ENCODE measurements around the gene FAM53B.

FAM53B gene

GRCh38 chr10:124736491-124737136 is 7.6 kb downstream of the FAM53B start:
- no peak overlapping the region for H3K27ac ChIP-seq (ENCODE audit: insufficient read depth, low read depth, low read length, poor library complexity, severe bottlenecking)
- WGBS, 2 experiments, result 84% methylated on average over 11 of the region's 11 CpGs

GRCh38 chr10:124735491-124736286 is 8.5 kb downstream of the FAM53B start:
- 95% methylated on average over 15 of the region's 15 CpGs for WGBS, 2 experiments
- Histone ChIP-seq H3K27ac (ENCODE audit: insufficient read depth, low read depth, low read length, poor library complexity, severe bottlenecking) (no peak overlapping the region), H3K4me3 (ENCODE audit: insufficient read depth, low read depth, low read length) (no peak overlapping the region), H3K36me3 (ENCODE audit: control insufficient read depth, insufficient read depth, low read length) (no peaks in the 10 kb centered on the region), H3K4me1 (ENCODE audit: control insufficient read depth, insufficient read depth, low read length) (peaks cover 23% of the 10 kb centered on the region), H3K9me3 (ENCODE audit: control insufficient read depth, low read length) (no peaks in the 10 kb centered on the region), H3K27me3 (ENCODE audit: control insufficient read depth, insufficient read depth, low read length, poor library complexity, severe bottlenecking) (no peaks in the 10 kb centered on the region)

More at GRCh38 chr10:124736491-124737136, 7.6 kb downstream of the FAM53B start:
- Histone ChIP-seq H3K36me3 (ENCODE audit: control insufficient read depth, insufficient read depth, low read length) (no peaks in the 10 kb centered on the region), H3K4me1 (ENCODE audit: control insufficient read depth, insufficient read depth, low read length) (peaks cover 31% of the 10 kb centered on the region), H3K4me3 (ENCODE audit: insufficient read depth, low read depth, low read length) (no peak overlapping the region), H3K27me3 (ENCODE audit: control insufficient read depth, insufficient read depth, low read length, poor library complexity, severe bottlenecking) (peaks cover under 1% of the 10 kb centered on the region), H3K9me3 (ENCODE audit: control insufficient read depth, low read length) (no peaks in the 10 kb centered on the region)

GRCh38 chr10:124734311-124735166 is 9.6 kb downstream of the FAM53B start:
- H3K36me3 ChIP-seq (ENCODE audit: control insufficient read depth, insufficient read depth, low read length), result no peaks in the 10 kb centered on the region
- H3K9me3 ChIP-seq (ENCODE audit: control insufficient read depth, low read length), result no peaks in the 10 kb centered on the region
- no peaks in the 10 kb centered on the region for H3K27me3 ChIP-seq (ENCODE audit: control insufficient read depth, insufficient read depth, low read length, poor library complexity, severe bottlenecking)
- peaks cover 12% of the 10 kb centered on the region for H3K4me1 ChIP-seq (ENCODE audit: control insufficient read depth, insufficient read depth, low read length)
- H3K27ac ChIP-seq (ENCODE audit: insufficient read depth, low read depth, low read length, poor library complexity, severe bottlenecking), result no peak overlapping the region
- 94 to 96% methylated on average over 16 of the region's 16 CpGs for WGBS, 2 experiments
- no peak overlapping the region for H3K4me3 ChIP-seq (ENCODE audit: insufficient read depth, low read depth, low read length)

DNA sequence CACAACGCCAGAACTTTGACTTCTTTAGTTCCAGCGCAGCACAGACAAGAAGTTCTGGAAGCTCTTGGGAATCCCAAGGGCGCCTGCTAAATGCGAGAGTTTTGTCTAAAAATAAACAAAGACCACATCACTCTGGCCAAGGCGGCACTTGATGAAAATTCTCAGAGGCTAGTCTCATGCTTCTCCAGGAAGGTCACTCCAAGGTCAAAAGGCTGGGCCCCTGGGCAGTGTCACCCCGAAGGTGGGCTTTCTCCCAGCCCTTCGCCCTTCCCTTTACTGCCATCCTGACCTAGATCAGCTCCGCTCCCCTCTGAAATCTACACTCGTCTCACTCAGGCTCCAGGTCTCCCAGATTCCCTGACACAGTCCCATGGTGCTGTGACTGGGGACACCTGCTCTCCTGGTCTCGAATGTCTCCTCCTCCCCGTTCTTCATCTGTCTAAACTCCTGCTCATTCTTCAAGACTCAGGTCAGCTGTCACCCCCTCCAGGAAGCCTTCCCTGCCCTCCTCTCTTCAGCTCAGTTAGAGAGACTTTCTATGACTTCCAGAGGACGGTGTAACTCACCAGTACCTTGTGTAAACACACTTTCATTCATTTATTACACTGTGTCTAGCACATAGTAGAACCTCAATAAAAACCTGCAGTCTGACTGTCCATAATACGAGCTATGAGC is 10.5 kb downstream of the FAM53B start:
- H3K4me3 ChIP-seq (ENCODE audit: insufficient read depth, low read depth, low read length), result no peak overlapping the region

GRCh38 chr10:124732931-124733570 is 11.1 kb downstream of the FAM53B start:
- Histone ChIP-seq H3K27ac (ENCODE audit: insufficient read depth, low read depth, low read length, poor library complexity, severe bottlenecking) (no peak overlapping the region), H3K36me3 (ENCODE audit: control insufficient read depth, insufficient read depth, low read length) (no peaks in the 10 kb centered on the region), H3K4me3 (ENCODE audit: insufficient read depth, low read depth, low read length) (no peak overlapping the region), H3K27me3 (ENCODE audit: control insufficient read depth, insufficient read depth, low read length, poor library complexity, severe bottlenecking) (no peaks in the 10 kb centered on the region), H3K9me3 (ENCODE audit: control insufficient read depth, low read length) (no peaks in the 10 kb centered on the region), H3K4me1 (ENCODE audit: control insufficient read depth, insufficient read depth, low read length) (peaks cover 3% of the 10 kb centered on the region)
- 92% methylated on average over 14 of the region's 14 CpGs for WGBS, 2 experiments

More for the DNA sequence above, 10.5 kb downstream of the FAM53B start:
- Histone ChIP-seq H3K36me3 (ENCODE audit: control insufficient read depth, insufficient read depth, low read length) (no peaks in the 10 kb centered on the region), H3K4me1 (ENCODE audit: control insufficient read depth, insufficient read depth, low read length) (peaks cover 4% of the 10 kb centered on the region), H3K27ac (ENCODE audit: insufficient read depth, low read depth, low read length, poor library complexity, severe bottlenecking) (no peak overlapping the region), H3K9me3 (ENCODE audit: control insufficient read depth, low read length) (no peaks in the 10 kb centered on the region), H3K27me3 (ENCODE audit: control insufficient read depth, insufficient read depth, low read length, poor library complexity, severe bottlenecking) (no peaks in the 10 kb centered on the region)
- WGBS, 2 experiments, result 92 to 93% methylated on average over 13 of the region's 13 CpGs

GRCh38 chr10:124731551-124731950 is 12.6 kb downstream of the FAM53B start:
- Histone ChIP-seq H3K27ac (ENCODE audit: insufficient read depth, low read depth, low read length, poor library complexity, severe bottlenecking) (no peak overlapping the region), H3K9me3 (ENCODE audit: control insufficient read depth, low read length) (no peaks in the 10 kb centered on the region), H3K4me3 (ENCODE audit: insufficient read depth, low read depth, low read length) (no peak overlapping the region), H3K36me3 (ENCODE audit: control insufficient read depth, insufficient read depth, low read length) (no peaks in the 10 kb centered on the region), H3K4me1 (ENCODE audit: control insufficient read depth, insufficient read depth, low read length) (no peaks in the 10 kb centered on the region), H3K27me3 (ENCODE audit: control insufficient read depth, insufficient read depth, low read length, poor library complexity, severe bottlenecking) (no peaks in the 10 kb centered on the region)
- WGBS, 2 experiments, result 91 to 94% methylated on average over 9 of the region's 9 CpGs

GRCh38 chr10:124730790-124731189 is 13.4 kb downstream of the FAM53B start:
- Histone ChIP-seq H3K4me1 (ENCODE audit: control insufficient read depth, insufficient read depth, low read length) (no peaks in the 10 kb centered on the region), H3K9me3 (ENCODE audit: control insufficient read depth, low read length) (no peaks in the 10 kb centered on the region), H3K27me3 (ENCODE audit: control insufficient read depth, insufficient read depth, low read length, poor library complexity, severe bottlenecking) (no peaks in the 10 kb centered on the region), H3K27ac (ENCODE audit: insufficient read depth, low read depth, low read length, poor library complexity, severe bottlenecking) (no peak overlapping the region), H3K4me3 (ENCODE audit: insufficient read depth, low read depth, low read length) (no peak overlapping the region), H3K36me3 (ENCODE audit: control insufficient read depth, insufficient read depth, low read length) (no peaks in the 10 kb centered on the region)
- 94 to 96% methylated on average over 3 of the region's 3 CpGs for WGBS, 2 experiments

- Histone ChIP-seq H3K4me3 (ENCODE audit: insufficient read depth, low read depth, low read length) (no peak overlapping the region), H3K9me3 (ENCODE audit: control insufficient read depth, low read length) (no peaks in the 10 kb centered on the region), H3K27me3 (ENCODE audit: control insufficient read depth, insufficient read depth, low read length, poor library complexity, severe bottlenecking) (no peaks in the 10 kb centered on the region), H3K36me3 (ENCODE audit: control insufficient read depth, insufficient read depth, low read length) (no peaks in the 10 kb centered on the region), H3K27ac (ENCODE audit: insufficient read depth, low read depth, low read length, poor library complexity, severe bottlenecking) (no peak overlapping the region), H3K4me1 (ENCODE audit: control insufficient read depth, insufficient read depth, low read length) (peaks cover 10% of the 10 kb centered on the region)
- WGBS, 2 experiments, result 77 to 79% methylated on average over 8 of the region's 8 CpGs
Measured at GRCh38 chr10:124728830-124729661, 15.1 kb downstream of the FAM53B start.

Data from ectodermal cell (in vitro differentiated cells).